HG03097 (cell line): ENCODE results near the gene ITGA1.
A peak's percentile ranks its signal among the peaks of the same experiment; 100 is the strongest.
"Not testable (repeated sequence)": the region's sequence is repeated elsewhere in the genome, so short reads cannot be mapped to it uniquely, and the experiment has no call there.

Source experiments
- ATAC-seq: cut with Tn5 transposase; IDR thresholded peaks from one replicate; pipeline ENCODE4 v1.9.1; 2021; ENCODE audit not compliant: unreplicated experiment, low FRiP score

The ITGA1 gene

DNA sequence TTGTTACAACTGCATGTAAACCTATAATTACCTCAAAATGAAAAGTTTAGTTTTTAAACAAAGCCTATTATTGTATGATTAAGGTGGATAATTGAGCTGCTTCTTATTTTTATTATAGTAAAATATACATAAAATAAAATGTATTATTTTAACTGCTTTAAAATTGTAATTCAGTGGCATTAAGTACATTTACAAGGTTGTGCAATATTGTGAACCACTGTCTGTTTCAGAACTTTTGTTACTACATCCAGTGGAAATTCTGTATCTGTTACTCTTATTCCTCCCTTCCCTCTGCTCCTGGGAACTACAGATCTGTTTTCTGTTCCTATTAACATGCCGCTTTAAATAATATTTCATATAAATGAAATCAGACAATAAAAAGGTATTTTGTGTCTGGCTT is 37.1 kb downstream of the ITGA1 start:
- ATAC-seq: no peak

DNA sequence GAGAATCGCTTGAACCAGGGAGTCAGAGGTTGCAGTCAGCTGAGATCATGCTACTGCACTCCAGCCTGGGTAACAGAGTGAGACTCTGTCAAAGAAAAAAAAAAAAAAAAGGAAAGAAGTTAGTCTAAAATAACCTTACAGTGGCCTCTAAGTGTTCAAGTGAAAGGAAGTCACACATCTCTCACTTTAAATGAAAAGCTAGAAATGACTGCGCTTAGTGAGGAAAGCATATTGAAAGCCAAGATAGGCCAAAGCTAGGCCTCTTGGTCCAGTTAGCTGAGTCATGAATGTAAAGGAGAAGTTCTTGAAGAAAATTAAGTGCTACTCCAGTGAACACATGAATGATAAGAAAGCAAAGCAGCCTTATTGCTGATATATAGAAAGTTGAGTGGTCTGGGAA is 38.1 kb downstream of the ITGA1 start:
- ATAC-seq: peak; percentile 90

DNA sequence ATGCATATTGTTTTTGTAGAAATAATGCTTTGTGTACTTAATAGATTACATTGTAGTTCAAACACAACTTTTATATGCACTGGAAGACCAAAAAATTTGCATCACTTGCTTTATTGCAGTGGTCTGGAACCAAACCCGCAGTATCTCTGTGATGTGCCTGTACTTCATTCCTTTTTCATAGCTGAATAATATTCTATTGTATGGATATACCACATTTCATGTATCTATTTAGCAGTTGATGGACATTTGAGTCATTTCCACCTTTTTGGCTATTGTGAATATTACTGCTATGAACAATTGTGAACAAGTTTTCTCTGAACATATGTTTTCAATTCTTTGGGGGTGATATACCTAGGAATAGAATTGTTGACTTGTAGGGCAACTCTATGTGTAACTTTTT is 40.1 kb downstream of the ITGA1 start:
- ATAC-seq: no peak

DNA sequence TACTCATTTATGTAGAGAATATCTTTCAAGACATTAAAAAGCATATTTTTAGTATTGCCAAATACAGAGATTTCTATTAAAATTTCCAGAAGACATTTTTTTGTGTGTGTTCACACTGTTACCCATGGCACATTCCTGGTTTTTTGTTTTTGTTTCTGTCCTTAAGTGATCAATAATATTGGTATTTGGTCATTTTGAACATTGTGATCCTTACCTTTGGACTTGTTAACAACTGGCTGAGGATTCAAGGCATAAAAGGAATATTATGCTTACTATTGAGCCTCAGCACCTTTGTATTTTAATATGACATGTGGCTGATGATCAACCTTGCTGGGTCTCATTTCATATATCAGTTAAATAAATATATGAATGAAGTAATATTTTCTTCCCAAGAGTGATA is 41.9 kb downstream of the ITGA1 start:
- no peak for ATAC-seq

DNA sequence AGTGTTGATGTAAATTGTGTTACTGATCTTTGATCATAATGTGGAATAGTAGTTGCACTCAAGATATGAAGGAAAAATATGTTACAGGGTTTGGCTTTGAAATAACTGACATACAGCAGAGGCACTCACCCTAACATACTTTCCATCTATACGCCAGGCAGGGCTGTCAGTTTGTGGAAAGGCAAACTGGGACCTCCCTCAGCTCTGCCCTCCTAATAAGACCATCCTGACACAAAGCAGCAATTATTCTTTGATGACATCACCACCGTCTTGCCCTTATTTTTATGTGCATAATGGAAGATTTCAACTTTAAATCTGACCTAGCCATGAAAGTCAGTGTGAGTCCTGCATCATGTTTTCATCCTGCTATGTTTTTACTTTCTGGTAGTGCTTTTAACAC is 42.9 kb downstream of the ITGA1 start:
- ATAC-seq: no peak

DNA sequence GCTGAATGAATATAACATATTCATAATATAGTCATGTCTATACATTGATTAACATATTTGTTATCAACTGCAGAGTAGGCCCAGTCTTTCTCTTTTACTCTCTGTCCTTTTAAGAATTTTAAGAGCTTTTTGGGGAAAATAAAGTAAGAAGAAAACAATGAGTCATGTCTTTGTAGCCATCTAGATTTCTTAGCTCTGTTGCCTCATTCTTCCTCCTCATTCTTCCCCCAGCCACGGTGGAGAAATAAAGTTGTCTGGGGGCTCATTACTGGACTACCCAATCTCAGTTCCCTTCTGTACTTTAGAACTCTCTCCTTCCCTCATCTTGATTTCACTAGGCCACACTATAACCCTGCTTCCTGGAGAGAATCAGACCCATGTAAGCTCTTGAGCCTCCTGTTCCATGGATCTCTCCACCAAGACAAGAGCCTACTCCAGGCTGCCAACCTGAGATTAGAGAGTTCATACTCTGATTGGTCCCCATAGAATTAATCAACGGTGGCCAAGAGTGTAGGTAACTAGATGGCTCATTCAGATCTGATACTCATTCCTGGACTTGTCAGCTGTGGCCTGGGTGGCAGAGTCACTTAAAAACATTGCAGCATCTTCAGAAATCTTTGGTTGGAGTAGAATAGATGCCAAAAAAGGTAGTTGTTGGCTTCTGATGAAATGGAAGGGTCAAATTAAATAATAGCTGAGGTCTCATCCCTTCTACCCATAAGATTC is 44.2 kb downstream of the ITGA1 start:
- no peak for ATAC-seq

GRCh38 chr5:52834320-52834719 is 46.6 kb downstream of the ITGA1 start:
- ATAC-seq: no peak

GRCh38 chr5:52837068-52837467 is 49.4 kb downstream of the ITGA1 start:
- ATAC-seq: no peak

DNA sequence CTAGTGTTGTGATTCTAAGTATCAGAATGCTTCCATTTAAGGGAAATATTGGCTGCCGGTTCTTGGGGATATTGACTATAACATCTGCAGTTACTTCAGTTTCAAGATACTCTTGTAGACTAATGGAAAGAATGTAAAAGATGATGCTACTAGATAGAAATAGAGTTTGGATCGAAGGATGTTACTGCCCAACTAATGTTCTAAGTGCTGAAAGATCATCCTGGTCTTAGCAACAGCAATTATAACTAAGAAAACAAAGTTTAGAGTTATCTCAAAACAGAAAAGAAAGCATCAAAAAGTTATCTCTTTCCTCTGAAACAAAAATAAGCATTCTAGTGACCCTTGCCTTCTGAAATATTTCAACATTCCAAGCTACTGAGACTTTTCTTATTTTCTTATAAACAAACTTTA is 49.9 kb downstream of the ITGA1 start:
- no peak for ATAC-seq

DNA sequence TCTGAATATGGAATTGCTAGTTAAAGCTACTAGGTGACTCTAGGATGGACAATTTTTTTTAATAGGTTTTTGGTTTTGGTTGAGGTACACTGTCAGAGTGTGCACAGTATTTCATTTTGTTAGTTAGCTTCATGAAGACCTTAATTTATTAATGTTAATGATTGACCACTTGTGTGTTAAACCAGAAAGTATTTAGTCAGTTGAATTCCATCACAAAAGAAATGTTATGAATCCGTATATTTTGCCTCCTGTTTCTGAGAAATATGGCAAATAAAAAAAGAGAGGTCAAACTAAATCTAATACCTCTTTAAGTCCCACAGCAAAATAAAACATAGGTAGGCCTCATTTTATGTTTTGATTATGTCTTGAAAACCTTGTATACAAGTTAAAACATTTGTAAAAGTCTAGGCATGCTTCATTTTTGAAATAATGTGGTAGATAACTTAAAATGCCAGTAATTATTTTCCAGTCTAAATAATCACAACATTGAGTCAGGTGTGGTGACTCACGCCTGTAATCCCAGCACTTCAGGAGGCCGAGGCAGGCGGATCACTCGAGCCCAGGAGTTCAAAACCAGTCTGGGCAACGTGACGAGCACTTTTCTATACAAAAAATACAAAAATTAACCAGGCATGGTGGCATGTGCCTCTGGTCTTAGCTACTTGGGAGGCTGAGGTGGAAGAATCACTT is 50.8 kb downstream of the ITGA1 start:
- no peak for ATAC-seq

DNA sequence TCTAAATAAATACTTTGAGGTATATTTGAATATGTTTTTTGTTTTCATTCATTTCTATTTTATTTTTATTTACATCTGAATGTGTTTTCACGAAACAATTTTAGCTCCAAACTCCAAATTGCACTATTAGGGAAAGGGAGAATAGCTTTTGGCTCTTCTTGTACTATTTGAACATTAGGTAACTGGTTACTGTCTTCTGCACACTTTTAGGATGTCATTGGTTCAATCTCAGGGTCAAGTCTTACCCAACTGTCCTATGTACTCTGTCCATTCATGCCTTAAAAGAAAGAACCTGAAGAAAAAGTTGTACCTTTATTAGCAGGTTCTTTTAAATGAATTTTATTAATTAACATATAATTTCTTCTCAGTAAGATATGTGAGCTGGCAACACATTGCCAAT is 51.6 kb downstream of the ITGA1 start:
- ATAC-seq: no peak

- ATAC-seq: no peak
Measured at GRCh38 chr5:52840277-52841050, 52.7 kb downstream of the ITGA1 start.

DNA sequence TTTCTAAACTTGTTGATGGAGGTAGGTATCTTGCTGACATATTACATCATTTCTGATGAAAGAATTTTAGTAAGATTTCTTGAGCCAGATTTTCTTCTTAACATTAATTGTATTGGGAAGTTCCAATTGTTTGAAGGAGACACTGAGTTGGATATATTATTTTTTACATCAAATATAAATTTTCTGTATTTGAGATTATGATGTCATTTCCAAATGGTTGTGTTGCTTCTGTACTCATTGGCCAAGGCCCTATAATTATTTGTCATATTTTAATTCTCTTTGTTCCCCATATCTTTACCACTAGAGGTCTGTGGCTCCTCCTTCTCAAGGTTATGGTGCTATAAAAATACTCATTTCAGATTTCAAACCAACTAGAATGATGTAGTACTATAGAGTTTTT is 53.4 kb downstream of the ITGA1 start:
- no peak for ATAC-seq

DNA sequence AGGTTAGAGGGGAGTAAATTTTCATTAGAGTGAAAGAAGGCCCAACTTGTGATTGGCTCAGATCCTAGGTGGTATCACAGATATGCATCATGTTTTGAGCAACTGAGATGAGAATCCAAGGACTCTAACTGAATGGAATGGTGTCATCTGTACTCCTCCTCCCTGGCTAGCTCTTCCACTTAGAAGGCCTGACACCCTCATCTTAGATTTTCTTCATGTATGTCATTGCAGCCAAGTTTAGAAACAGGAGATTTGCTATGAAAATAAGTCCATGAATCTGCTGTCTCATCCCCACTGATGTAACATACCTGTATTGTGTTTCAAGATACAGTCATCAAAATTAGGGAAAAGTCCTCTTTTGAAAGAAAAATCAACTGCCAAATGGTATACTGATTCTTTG is 54.4 kb downstream of the ITGA1 start:
- no peak for ATAC-seq

- ATAC-seq: no peak
Measured at GRCh38 chr5:52844885-52845284, 57.2 kb downstream of the ITGA1 start.

DNA sequence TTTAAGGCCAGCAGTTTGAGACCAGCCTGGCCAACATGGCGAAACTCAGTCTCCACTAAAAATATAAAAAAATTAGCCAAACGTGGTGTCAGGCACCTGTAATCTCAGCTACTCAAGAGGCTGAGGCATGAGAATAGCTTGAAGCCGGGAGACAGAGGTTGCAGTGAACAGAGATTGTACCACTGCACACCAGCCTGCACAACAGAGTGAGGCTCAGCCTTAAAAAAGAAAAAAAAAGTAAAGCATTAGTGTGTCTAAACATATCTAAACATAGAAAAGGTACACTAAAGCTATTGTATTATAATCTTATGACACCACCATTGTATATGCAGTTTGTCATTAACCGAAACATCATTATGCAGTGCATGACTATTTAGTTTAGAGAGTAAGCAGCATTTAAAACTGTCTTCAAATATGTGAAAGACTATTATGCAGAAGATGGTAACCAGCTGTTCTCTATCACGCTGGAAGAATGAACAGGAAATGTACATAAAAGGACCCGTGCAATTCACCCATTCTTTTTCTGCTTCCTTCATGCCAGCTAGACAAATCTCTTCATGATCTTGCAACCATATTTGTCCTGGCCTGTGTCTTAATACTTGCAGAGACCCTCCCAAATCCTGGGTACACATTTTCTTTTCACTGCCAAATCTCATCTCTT is 58.6 kb downstream of the ITGA1 start:
- no peak for ATAC-seq

GRCh38 chr5:52848688-52849087 is 61.0 kb downstream of the ITGA1 start:
- not testable (repeated sequence) for ATAC-seq

- ATAC-seq: no peak
Measured at GRCh38 chr5:52849544-52849943, 61.8 kb downstream of the ITGA1 start.

- no peak for ATAC-seq
Measured at GRCh38 chr5:52853650-52854049, 65.9 kb downstream of the ITGA1 start.

DNA sequence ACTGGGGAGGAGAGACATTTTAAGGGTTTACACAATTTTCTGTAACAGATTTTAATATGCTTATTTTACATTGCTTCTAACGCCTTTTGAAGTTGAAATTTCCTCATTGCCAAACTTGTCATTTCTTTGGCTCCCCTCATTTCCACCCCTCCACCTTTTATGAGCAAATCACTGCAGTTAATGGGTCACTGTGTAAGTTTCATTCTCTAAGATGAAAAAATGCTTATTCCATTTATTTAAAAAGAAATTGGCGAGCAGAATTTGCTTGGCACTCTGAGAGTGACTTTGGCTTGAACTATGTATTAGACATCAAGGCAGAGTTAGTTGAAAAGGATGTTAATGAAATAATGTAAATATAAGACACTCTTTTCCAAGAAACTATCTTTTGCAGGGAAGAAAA is 66.6 kb downstream of the ITGA1 start:
- no peak for ATAC-seq

DNA sequence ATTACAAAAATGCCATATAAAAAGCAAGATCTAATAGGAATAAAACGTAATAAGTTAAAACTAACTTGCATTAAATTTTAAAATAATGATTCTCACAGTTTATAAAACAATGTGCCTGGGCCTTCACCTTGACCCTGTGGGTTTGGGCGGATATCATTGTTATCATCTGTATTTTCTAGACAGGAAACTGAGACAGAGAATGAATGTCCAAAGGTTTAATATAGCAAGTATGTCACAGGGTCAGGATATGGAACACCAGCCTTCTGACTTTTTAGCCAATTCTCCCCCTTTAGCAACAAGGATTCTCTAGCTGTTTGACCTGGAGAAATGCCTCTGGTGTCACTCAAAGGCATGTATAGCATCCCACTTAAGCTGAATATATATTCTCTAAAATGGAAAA is 67.2 kb downstream of the ITGA1 start:
- ATAC-seq: no peak
